HG02870 (cell line): ENCODE data around the gene MMP24.

Experiments used
- ATAC-seq: cut with Tn5 transposase; IDR thresholded peaks from one replicate; pipeline ENCODE4 v1.9.1; 2021; ENCODE audit warnings: mild to moderate bottlenecking, moderate library complexity; ENCODE audit not compliant: unreplicated experiment

MMP24 gene

DNA sequence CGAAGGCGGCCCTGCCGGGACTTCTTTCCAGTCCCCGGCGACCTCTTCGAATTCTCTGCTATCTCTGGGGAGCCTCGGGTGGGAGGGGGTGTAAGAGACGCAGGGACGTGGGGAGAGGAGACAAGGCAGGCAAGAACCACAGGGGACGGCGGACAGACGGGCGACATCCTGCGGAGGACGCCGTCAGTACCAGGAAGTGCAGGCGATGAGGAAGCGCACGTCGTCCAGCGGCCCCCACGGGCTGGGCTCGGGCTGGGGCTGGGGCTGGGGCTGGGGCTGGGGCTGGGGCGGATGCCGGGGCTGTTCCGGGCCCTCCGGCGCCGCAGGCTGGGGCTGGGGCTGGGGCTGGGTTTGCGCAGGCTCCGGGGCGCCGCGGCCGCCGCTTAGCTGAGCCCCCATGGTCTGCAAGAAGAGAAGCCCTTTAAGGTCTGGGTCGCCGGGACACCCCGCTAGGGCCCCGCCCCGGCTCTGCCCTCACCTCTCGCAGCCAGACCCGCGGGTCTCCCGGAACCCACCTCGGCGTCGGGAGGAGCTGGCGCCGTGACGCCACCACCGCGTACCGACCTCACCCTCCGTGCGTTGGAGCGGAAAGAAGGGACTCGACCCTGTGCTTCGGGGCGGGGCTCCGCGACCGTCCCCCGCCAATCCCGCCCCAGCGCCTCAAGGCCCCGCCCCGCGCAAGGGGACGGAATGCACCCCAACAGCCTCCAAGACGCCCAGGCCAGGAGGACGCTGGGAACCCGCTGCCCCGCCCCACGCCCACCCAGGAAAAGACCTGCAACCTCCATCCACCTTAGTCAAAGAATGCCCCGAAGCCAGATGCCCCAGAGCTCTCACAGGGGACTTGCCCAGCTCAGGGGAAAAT is 51.3 kb downstream of the MMP24 start, which contains the start of gene MMP24OS:
TSS of gene MMP24OS (minus strand) at position 592 of the 865 bp plus-strand sequence. CDS start at position 399, 193 bp downstream.
- ATAC-seq = peak; percentile 84

DNA sequence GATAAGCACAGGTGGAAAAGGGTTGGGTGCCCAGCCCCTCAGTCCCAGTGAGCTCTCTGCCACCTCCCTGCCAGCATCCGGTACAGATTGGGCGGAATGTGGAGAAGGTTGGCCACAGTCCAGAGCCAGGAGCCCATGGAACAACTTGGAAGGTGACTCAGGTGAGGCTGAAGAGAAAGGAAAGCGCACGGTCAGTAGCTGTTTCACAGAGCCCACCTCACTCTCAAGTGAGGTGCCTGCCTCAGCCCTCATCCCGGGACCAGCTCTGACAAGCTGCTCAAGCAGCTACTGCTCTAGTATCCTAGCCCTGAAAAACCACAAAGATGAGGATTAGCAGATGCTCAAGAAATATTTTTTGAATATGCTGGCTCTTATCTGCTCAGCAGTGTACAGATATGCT is 52.5 kb downstream of the MMP24 start:
- ATAC-seq = no peak

DNA sequence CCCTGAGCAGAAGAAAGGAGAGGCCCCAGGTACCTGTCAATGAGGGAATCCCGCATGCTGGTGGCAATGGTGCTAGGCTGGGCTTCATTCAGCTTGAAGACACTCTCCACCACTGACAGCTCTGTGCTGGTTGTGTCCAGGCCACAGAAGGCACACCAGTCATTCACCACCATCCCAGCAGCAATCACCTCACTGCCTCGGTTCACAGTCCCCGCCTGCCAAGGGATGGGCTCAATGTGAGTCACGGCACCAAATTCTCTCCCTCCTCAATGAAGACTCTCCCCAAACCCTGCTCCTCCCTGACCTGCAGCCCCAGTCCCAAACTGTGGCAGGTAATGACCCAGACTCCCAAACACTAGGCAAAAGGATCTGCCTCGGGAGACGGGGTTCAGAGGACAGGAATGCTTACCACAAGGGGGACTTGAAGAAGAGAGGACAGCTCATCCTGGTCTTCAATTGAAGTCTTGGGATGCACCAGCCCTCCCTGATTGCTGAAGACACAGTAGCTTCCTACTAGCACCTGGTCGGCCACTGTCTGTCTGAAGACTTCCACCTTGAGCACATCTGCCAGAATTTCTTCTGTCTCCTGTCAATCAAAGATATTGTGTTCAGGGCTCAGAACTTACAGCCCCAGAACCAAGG is 53.2 kb downstream of the MMP24 start:
- no peak for ATAC-seq

DNA sequence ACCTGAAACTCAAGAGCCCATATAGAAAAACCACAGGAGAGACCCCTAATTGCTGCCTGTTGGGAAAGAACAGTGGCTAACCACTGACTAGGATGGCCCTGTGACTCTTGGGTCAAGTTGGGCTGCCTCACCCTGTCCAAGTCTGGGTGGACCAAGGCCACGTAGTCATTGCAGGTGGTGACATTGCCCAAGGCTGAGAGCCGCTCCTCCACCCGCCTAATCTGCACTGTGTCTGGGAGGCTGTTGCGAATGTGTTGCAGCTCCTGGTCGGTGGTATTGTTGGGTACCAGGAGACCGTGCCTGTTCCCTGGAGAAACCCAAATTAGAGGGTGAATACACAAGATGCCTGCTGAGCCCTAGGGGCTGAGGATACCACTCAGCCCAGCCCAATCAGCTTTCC is 54.0 kb downstream of the MMP24 start:
- ATAC-seq = no peak

DNA sequence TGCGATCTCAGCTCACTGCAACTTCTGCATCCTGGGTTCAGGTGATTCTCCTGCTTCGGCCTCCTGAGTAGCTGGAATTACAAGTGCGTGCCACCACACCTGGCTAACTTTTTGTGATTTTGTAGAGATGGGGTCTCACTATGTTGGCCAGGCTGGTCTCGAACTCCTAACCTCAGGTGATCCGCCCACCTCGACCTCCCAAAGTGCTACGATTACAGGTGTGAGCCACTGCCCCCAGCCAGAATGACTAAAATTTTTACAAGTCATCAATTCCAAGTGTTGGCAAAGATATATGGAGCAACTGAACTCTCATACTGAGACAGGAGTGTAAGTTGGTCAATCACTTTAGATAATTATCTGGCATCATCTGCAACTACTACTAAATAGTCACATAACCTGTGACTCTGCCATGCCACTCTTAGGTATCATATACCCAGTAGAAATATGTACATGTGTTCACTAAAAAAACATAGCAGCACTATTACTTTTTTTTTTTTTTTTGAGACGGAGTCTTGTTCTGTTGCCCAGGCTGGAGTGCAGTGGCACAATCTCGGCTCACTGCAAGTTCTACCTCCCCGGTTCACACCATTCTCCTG is 55.1 kb downstream of the MMP24 start:
- ATAC-seq = no peak

DNA sequence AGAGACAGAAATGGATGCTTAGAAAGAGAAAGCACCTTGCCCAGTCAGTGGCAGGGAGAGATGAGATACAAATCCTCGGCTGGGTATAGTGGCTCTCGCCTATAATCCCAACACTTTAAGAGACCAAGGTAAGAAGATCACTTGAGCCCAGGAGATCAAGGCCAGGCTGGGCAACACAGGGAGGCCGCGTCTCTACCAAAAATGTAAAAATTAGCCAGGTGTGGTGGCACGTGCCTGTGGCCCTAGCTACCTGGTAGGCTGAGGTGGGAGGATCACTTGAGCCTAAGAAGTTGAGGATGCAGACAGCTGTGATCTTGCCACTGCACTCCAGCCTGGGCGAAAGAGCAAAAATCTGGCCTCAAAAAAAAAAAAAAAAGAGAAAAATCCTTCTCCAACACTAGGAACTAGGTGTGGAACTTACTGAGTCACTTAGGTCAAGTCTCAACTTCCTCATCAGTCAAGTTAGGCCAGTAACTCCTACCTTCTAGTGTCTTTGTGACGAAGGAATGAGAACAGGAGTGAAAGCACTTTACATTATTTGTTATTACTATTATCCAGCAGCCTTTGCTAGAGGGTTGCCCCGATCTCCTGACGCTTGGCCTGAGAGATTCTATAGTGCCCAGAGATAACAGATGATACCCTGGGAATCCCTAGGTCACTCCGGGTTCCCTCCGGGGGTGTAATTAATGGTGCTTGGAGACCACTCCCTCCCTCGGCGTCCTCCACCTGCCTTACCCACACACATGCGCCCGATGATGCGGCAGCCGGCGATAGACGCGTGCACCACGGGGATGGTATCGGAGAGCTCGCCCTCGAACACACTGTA is 57.2 kb downstream of the MMP24 start:
- peak; percentile 22 for ATAC-seq

DNA sequence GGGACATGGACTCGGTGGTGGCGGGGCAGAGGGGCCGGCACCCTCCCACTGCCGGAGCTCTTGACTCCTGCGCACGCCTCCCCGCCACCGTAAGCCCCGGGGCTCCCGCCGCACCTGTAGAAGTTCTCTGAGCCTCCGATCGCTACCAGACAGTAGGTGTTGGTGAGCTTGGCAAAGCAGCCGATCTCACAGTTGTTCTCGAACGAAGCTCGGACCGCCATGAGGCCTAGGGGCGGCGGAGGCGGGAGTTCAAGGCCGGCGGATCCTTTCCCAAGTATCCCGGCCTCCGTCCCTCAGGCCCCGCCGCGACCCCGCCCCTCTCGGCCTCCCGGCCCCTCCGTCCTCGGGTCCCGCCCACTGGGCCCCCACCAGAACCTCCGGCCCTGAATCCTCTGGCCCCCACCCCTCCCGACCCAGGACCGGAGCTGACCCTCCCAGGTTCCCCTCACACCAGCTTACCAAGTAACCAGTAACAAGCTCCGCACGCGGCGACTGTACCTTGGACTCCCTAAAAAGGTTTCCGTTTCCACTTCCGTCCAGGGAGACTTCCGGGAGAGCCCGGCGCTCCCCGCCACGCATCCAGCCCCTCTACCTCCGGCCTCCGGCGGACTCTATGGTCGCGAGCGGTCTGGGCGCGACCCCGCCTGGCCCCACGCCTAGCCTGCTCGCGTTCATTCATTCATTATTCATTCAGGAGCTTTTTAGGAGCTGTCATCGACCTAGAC is 57.9 kb downstream of the MMP24 start, which contains the start of gene EIF6:
TSS of gene EIF6 (minus strand) at position 506 of the 725 bp plus-strand sequence. CDS start at position 221, 285 bp downstream.
- ATAC-seq = peak; percentile 81

DNA sequence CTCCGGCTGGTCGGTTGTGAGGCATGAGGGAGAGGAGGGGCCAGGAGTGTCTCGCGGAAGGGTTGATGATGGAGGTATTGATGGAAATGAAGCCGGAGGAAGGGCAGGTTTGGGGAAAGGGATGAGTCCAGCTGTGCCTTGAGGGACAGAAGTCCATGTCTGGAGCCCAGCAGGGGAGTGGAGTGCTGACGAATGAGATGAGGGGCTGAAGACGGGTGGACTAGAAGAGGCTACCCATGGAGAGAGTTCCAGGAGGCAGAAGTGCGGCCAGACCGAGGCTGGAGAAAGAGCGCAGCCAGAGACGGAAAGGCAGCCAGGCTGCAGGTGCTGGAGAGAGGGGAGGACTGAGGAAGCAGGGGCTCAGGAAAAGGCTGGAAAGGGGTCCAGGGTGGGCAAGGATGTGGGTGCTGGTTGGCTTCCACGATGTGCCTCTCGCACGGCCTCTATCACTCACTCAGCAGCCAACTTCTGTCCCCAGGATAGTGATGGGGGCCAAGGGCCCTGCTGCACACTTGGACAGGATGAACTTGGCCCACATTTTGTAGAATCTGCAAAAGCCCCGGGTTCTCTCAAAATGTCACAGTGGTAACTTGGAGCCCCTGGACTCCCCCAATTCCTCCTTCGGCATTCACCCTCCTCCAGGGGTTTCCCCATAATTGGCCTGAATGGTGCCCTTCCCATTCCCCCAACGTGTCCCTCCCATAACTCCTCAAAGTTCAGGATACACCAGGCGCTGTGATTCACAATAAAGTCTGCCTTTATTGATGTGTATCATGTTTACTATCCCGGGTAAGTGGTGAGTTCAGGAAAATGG is 58.7 kb downstream of the MMP24 start:
- peak; percentile 7 for ATAC-seq

DNA sequence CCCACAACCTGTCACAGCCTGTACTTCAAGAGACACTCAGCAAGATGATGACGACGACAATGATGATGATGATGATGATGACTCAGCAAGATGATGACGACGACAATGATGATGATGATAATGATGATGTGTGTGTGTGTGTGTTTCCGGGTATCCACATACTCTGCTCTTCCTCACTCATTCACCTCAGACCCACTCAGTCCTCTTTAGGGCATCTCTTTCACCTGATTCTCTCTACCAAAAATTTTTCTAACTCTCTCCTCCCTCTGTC is 59.3 kb downstream of the MMP24 start:
- ATAC-seq = no peak

DNA sequence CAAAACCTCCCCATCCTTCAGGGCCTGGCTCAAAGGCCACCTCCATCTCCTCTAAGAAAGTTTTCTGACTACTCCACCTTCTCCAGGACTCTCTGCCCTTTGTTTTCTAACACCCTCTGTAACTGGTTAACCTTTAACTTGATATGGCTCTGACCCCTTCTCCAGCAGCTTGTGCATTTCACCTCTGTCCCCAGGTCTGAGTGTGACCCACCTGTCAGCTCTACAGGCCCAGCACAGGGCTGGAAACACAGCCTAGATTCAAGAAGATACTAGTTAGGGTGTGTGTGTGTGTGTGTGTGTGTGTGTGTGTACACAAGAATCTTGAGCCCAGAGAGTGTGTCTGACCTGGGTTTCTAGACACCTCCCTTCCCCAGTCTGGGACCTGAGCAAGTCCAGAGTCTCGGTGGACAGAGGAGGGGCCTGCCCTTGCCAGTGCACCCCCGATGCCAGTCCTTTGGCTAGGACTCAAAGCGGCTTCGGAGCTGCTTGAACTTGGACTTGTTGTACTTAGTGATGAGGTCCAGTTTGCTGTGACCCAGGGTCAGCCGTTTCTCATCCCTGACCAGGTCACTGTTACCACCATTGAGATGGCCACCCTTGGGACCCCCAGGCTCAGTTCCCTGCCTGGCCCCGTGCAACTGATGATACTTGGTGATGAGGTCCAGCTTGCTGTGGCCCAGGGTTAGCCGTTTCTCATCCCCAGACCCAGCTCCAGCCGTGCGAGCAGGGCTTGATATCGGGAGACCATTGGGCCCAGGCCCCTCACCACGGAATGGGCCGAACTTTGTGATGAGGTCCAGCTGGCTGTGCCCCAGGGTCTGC is 59.8 kb downstream of the MMP24 start:
- no peak for ATAC-seq

DNA sequence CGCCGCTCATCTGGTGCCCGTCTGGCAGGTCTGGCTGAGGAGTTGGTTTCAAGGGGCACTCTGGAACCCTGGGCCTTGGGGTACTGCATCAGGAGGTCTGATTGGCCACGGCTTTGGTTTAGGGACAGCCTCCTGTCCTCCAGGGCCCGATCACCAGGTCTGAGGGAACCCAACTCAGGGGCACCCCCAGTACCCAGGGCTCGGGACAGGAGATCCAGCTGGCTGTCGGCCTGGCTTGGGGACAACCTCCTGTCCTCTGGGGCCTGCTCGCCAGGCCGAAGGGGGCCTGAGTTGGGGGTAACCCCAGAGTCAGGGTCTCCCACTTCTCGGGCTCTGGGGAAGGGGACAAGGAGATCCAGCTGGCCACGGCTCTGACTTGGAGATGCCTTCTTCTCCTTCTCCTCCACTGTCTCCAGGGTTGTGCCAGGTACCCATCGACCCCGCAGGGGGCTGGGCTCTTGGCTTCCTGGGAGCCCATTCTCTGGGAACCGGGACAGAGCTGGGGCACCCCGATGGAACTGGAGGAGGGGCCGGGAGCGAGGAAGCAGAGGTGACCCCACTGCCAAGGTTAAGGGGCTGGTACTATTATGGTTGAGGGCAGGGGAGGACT is 60.5 kb downstream of the MMP24 start:
- no peak for ATAC-seq

DNA sequence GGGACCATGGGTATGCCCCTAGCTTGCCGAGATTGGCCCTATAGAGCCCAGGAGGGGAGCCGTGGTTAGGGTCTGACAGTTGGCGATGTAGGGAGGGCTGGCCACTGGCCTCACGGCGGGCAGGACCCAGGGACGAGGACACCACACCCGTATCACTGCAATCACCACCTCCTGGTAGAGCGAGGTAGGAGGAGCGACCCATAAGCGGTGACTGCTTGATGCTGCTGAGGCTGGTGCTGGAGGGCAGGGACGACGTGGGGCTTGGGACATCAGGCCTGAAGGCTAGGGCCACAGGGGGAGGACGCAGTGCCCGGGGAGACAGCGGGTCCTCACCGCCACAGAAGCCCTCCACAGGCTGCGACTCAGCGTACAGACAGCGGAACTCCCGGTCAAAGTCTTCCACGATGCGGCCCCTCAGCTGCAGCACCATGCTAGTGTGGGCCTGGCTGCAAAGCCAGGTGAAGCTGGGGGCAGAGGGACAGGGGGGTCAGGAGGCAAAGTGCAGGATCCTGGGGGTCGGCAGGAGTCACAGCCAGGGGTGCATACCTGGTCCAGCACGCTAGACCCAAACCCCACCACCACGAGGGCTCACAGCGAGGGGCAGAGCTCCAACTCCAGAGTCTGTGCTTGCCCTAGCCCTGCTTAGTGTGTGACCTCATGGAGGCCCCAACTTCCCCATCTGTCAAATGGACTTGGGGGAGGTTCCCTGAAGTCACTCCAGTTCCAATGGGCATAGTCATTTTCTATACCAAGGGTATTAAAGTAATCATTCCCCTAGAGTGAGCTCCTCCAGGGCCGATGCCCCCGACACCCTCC is 61.2 kb downstream of the MMP24 start:
- no peak for ATAC-seq

DNA sequence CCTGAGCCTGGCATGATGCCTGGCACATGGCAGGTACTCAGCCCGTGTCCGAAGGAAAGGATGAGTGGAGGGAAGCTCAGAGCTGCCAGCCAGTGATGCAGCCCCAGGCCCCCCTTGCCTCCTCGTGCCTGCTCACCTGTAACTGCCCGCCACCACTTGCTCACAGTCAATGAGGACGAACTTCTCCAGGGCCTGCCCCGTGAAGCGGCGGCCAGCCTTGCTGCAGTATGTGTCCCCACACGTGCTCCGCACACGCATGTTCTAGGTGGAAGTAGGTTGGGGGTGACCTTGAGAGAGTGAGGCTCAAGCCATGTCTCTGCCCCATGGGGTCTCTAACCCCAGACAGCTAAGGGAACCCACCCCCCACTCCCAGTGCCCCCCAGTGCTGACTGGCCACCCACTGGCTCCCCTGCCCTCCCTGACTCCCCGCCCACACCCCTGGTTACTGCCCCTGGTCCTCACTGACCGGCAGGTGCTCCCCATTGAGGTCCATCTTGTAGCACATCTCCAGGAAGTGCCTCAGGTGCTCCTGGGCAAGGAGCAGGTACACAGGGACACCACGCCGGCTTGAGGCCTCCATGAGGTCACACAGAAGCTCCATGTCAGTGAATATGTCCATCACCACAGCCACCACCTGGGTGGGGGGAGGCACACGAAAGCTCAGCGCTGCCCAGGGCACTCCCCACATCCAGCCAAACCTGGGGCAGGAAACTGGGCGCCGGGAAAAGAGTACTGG is 62.0 kb downstream of the MMP24 start:
- ATAC-seq = no peak

DNA sequence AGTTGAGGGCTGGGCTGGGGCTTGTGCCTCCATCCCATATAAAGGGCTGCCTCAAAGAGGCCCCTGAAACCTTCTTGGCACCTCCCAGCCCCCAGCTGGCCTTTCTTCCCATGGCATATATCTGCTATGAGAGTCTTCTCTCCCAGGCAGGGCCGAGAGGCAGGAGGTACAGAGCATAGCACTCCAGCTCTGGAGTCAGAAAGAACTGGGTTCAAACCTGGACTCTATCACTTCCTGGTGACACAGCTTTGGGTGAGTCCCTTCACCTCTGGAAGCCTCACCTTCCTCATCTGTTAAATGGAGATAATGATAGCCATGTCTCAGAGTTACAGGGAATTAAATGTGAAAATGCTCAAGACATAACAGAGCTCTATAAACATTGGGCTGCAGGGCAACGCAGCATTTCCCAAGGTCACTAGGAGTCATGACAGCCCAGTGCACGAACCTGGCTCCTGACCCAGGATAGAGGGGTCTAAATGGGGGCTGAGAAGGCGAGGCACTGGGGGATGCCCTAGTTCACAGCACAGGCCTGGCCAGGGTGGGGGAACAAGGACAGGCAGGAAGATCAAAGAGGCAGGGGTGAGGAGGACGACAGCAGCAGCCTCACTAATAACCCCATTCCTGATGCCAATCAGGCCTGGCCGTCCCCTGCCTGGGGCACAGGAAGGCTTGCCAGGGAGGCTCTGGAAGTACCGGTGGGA is 63.8 kb downstream of the MMP24 start:
- no peak for ATAC-seq

DNA sequence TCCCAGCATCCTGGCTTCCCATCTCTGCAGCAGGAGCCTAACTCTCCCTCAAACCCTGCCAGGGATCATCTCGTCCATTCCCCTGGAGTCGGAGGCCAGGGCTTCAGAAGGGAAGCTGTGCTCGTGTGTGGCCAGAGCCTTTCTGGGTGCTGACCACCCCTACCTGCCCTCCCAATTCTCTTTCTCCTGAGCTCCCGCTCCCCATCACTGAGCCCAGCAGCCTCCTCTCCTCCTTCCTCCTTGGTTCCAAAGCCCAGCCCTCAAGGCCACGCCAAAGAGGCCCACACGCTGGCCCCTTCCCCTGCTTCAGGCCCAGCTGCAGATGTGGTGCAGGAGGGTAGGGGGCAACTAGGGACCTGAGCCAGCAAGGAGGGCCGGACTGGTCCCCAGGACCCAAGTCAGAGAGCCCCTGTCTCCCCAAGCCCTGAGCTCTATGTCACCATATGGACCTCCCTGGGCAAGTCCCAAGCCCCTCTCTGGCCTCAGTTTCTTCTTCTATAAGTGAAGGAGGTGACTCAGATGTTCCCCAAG is 64.5 kb downstream of the MMP24 start:
- ATAC-seq = no peak
